WTC11 (cell line): Measurements from ENCODE around the gene PDE4A. TPM values are rescaled to one million over a fixed set of nuclear protein-coding genes. Genes with fewer than 3 reads are reported as not detected.
A peak's percentile ranks its signal among the peaks of the same experiment; 100 is the strongest.

Source experiments
- CREM ChIP-seq: sonication (generic); formaldehyde crosslinking; IDR thresholded peaks from 2 replicates; pipeline ENCODE4 v1.8.1; 2022; ENCODE audit warnings: mild to moderate bottlenecking, missing genetic modification reagents, moderate library complexity
- ESRRA ChIP-seq: sonication (generic); formaldehyde crosslinking; IDR thresholded peaks from 2 replicates; pipeline ENCODE4 v1.8.1; 2022; ENCODE audit warnings: mild to moderate bottlenecking, missing genetic modification reagents, borderline replicate concordance
- FOXK1 ChIP-seq: sonication (generic); formaldehyde crosslinking; IDR thresholded peaks from 2 replicates; pipeline ENCODE4 v1.8.0; 2022; ENCODE audit warnings: mild to moderate bottlenecking, moderate library complexity, missing genetic modification reagents
- GTF2I ChIP-seq: fragments of 250-450 bp; sonication (Bioruptor Pico); conservative IDR thresholded peaks from 2 replicates; pipeline ENCODE4 v1.4.0; 2021; ENCODE audit warnings: mild to moderate bottlenecking
- JAZF1 ChIP-seq: fragments of 250-450 bp; sonication (Bioruptor Pico); IDR thresholded peaks from 2 replicates; pipeline ENCODE4 v1.9.0; 2021; ENCODE audit warnings: moderate library complexity, mild to moderate bottlenecking, inconsistent platforms
- MYBL2 ChIP-seq: sonication (generic); formaldehyde crosslinking; IDR thresholded peaks from 2 replicates; pipeline ENCODE4 v1.8.1; 2023; ENCODE audit warnings: mild to moderate bottlenecking, moderate library complexity, missing genetic modification reagents
- NFYB ChIP-seq: sonication (generic); formaldehyde crosslinking; conservative IDR thresholded peaks from 2 replicates; pipeline ENCODE4 v1.8.0; 2022; ENCODE audit warnings: low read depth, missing genetic modification reagents
- OVOL2 ChIP-seq: fragments of 250-450 bp; sonication (Bioruptor Pico); IDR thresholded peaks from 2 replicates; pipeline ENCODE4 v1.9.0; 2021; ENCODE audit warnings: mild to moderate bottlenecking, borderline replicate concordance
- RORB ChIP-seq: fragments of 250-450 bp; sonication (Bioruptor Pico); IDR thresholded peaks from 2 replicates; pipeline ENCODE4 v1.9.0; 2021; ENCODE audit warnings: mild to moderate bottlenecking
- SMAD4 ChIP-seq: sonication (generic); formaldehyde crosslinking; IDR thresholded peaks from 2 replicates; pipeline ENCODE4 v1.8.0; 2022; ENCODE audit warnings: mild to moderate bottlenecking, missing genetic modification reagents
- TEAD1 ChIP-seq: sonication (generic); formaldehyde crosslinking; IDR thresholded peaks from 2 replicates; pipeline ENCODE4 v1.8.0; 2022; ENCODE audit warnings: mild to moderate bottlenecking, missing genetic modification reagents
- ZNF396 ChIP-seq: fragments of 250-450 bp; sonication (Bioruptor Pico); IDR thresholded peaks from 2 replicates; pipeline ENCODE4 v1.8.0; 2021; ENCODE audit warnings: mild to moderate bottlenecking, moderate library complexity, borderline replicate concordance
- ZNF416 ChIP-seq: fragments of 250-450 bp; sonication (Bioruptor Pico); IDR thresholded peaks from 2 replicates; pipeline ENCODE4 v1.9.0; 2021; ENCODE audit warnings: mild to moderate bottlenecking, inconsistent platforms
- total RNA-seq: library from RNA; stranded (reverse); gene quantifications from 3 replicates; pipeline ENCODE4 v1.2.3, GENCODE V29; 2021
- TF ChIP-seq, protein P1 (sequence below): sonication (generic); formaldehyde crosslinking; IDR thresholded peaks from 2 replicates; pipeline ENCODE4 v1.8.0; 2022; ENCODE audit warnings: mild to moderate bottlenecking, missing genetic modification reagents
- TF ChIP-seq, protein P2 (sequence below): fragments of 250-450 bp; sonication (Bioruptor Pico); IDR thresholded peaks from 2 replicates; pipeline ENCODE4 v2.1.2; 2022; ENCODE audit warnings: mild to moderate bottlenecking, moderate library complexity
- TF ChIP-seq, protein P3 (sequence below): sonication (generic); formaldehyde crosslinking; IDR thresholded peaks from 2 replicates; pipeline ENCODE4 v1.8.1; 2022; ENCODE audit warnings: missing genetic modification reagents, borderline replicate concordance
- TF ChIP-seq, protein P4 (sequence below): sonication (generic); formaldehyde crosslinking; IDR thresholded peaks from 2 replicates; pipeline ENCODE4 v1.8.1; 2023; ENCODE audit warnings: mild to moderate bottlenecking, moderate library complexity, missing genetic modification reagents
- TF ChIP-seq, protein P5 (sequence below): sonication (generic); formaldehyde crosslinking; IDR thresholded peaks from 2 replicates; pipeline ENCODE4 v1.8.1; 2023; ENCODE audit warnings: mild to moderate bottlenecking, missing genetic modification reagents, borderline replicate concordance

PDE4A gene
- total RNA-seq, 1 experiment from 2014 or later = 5.9 TPM

DNA sequence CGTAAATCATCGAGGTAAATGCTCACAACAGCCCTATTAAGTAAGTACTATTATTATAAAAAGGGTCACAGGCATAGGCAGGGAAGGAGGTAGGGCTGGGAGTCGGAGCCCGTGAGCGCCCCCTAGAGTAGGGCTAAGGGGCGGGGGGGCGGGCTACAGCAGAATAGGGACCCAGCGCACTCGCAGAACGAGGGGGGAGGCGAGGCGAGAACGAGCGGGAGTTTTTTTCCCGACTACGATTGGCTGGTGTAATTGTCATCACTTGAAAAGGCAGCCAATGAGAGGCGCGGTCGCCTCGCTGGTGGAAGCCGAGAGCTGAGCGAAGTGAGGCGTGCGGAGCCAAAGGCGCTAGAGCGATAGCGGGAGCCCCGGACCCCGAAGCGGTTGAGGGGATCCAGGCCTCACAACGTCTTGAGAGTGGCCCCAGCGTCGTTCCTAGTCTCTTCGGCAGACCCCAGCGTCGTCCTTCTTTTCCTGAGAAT, 58.6 kb downstream of the PDE4A start (continued):
- TF ChIP-seq ZNF416 (CRISPR knock-in tag) (no peak), CREM (CRISPR knock-in tag) (peak; percentile 58; the same call in 1 of the 2 replicates), OVOL2 (no peak), JAZF1 (no peak), RORB (CRISPR knock-in tag) (no peak), ZNF396 (CRISPR knock-in tag) (no peak), FOXK1 (CRISPR knock-in tag) (peak; percentile 64; the same call in 1 of the 2 replicates), GTF2I (CRISPR knock-in tag) (no peak), TEAD1 (CRISPR knock-in tag) (peak; percentile 87; the same call in 1 of the 2 replicates), NFYB (CRISPR knock-in tag) (peak; percentile 79), SMAD4 (CRISPR knock-in tag) (no peak), ESRRA (CRISPR knock-in tag) (peak; percentile 83; the same call in 1 of the 2 replicates), MYBL2 (CRISPR knock-in tag) (no peak)
- TF ChIP-seq, protein P1, sequence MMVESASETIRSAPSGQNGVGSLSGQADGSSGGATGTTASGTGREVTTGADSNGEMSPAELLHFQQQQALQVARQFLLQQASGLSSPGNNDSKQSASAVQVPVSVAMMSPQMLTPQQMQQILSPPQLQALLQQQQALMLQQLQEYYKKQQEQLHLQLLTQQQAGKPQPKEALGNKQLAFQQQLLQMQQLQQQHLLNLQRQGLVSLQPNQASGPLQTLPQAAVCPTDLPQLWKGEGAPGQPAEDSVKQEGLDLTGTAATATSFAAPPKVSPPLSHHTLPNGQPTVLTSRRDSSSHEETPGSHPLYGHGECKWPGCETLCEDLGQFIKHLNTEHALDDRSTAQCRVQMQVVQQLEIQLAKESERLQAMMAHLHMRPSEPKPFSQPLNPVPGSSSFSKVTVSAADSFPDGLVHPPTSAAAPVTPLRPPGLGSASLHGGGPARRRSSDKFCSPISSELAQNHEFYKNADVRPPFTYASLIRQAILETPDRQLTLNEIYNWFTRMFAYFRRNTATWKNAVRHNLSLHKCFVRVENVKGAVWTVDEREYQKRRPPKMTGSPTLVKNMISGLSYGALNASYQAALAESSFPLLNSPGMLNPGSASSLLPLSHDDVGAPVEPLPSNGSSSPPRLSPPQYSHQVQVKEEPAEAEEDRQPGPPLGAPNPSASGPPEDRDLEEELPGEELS (CRISPR knock-in tag) = peak; percentile 87
- TF ChIP-seq, protein P2, sequence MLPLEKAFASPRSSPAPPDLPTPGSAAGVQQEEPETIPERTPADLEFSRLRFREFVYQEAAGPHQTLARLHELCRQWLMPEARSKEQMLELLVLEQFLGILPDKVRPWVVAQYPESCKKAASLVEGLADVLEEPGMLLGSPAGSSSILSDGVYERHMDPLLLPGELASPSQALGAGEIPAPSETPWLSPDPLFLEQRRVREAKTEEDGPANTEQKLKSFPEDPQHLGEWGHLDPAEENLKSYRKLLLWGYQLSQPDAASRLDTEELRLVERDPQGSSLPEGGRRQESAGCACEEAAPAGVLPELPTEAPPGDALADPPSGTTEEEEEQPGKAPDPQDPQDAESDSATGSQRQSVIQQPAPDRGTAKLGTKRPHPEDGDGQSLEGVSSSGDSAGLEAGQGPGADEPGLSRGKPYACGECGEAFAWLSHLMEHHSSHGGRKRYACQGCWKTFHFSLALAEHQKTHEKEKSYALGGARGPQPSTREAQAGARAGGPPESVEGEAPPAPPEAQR (CRISPR knock-in tag) = no peak
- TF ChIP-seq, protein P3, sequence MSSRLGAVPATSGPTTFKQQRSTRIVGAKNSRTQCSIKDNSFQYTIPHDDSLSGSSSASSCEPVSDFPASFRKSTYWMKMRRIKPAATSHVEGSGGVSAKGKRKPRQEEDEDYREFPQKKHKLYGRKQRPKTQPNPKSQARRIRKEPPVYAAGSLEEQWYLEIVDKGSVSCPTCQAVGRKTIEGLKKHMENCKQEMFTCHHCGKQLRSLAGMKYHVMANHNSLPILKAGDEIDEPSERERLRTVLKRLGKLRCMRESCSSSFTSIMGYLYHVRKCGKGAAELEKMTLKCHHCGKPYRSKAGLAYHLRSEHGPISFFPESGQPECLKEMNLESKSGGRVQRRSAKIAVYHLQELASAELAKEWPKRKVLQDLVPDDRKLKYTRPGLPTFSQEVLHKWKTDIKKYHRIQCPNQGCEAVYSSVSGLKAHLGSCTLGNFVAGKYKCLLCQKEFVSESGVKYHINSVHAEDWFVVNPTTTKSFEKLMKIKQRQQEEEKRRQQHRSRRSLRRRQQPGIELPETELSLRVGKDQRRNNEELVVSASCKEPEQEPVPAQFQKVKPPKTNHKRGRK = no peak
- TF ChIP-seq, protein P4, sequence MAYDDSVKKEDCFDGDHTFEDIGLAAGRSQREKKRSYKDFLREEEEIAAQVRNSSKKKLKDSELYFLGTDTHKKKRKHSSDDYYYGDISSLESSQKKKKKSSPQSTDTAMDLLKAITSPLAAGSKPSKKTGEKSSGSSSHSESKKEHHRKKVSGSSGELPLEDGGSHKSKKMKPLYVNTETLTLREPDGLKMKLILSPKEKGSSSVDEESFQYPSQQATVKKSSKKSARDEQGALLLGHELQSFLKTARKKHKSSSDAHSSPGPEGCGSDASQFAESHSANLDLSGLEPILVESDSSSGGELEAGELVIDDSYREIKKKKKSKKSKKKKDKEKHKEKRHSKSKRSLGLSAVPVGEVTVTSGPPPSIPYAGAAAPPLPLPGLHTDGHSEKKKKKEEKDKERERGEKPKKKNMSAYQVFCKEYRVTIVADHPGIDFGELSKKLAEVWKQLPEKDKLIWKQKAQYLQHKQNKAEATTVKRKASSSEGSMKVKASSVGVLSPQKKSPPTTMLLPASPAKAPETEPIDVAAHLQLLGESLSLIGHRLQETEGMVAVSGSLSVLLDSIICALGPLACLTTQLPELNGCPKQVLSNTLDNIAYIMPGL (CRISPR knock-in tag) = 0 out of 2 replicates have a peak, but pooled peaks have one; percentile 30
- TF ChIP-seq, protein P5, sequence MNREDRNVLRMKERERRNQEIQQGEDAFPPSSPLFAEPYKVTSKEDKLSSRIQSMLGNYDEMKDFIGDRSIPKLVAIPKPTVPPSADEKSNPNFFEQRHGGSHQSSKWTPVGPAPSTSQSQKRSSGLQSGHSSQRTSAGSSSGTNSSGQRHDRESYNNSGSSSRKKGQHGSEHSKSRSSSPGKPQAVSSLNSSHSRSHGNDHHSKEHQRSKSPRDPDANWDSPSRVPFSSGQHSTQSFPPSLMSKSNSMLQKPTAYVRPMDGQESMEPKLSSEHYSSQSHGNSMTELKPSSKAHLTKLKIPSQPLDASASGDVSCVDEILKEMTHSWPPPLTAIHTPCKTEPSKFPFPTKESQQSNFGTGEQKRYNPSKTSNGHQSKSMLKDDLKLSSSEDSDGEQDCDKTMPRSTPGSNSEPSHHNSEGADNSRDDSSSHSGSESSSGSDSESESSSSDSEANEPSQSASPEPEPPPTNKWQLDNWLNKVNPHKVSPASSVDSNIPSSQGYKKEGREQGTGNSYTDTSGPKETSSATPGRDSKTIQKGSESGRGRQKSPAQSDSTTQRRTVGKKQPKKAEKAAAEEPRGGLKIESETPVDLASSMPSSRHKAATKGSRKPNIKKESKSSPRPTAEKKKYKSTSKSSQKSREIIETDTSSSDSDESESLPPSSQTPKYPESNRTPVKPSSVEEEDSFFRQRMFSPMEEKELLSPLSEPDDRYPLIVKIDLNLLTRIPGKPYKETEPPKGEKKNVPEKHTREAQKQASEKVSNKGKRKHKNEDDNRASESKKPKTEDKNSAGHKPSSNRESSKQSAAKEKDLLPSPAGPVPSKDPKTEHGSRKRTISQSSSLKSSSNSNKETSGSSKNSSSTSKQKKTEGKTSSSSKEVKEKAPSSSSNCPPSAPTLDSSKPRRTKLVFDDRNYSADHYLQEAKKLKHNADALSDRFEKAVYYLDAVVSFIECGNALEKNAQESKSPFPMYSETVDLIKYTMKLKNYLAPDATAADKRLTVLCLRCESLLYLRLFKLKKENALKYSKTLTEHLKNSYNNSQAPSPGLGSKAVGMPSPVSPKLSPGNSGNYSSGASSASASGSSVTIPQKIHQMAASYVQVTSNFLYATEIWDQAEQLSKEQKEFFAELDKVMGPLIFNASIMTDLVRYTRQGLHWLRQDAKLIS (CRISPR knock-in tag) = no peak
- TF ChIP-seq, all 79 proteins: peak for 25
